OCI-LY3 (cell line): ENCODE measurements around the gene GALNTL6.

Experiments used
- EZH2phosphoT487 ChIP-seq: fragments of 200-600 bp; shearing (Covaris generic); IDR thresholded peaks from 2 replicates; pipeline ENCODE4 v1.6.1; 2018; ENCODE audit warnings: antibody characterized with exemption, mixed run types, low read depth
- TF ChIP-seq, protein P1 (sequence below): fragments of 200-600, 300-600 bp; sonication (generic); IDR thresholded peaks from 2 replicates; pipeline ENCODE4 v1.5.1; 2014; ENCODE audit warnings: antibody characterized with exemption, low read length, low read depth

DNA sequence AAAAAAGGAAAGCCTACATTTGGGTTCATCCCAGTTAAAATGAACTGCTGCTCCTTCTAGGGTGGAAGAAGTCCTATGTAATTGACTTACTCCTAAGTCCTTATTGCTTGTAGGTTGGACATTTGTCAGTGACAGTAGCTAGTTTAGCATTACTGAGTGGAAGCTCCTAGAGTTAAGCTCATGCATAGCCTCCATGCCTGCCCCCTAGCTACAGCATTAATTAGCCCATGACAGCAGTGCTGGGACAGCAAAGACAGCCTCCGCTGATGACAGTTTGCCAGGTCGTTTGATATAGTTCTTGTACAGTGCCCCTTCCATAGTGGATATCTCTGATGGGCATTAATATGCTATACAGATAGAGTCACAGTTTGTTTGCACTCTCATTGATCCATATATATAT is 18.7 kb upstream of the GALNTL6 start:
- TF ChIP-seq, protein P1, sequence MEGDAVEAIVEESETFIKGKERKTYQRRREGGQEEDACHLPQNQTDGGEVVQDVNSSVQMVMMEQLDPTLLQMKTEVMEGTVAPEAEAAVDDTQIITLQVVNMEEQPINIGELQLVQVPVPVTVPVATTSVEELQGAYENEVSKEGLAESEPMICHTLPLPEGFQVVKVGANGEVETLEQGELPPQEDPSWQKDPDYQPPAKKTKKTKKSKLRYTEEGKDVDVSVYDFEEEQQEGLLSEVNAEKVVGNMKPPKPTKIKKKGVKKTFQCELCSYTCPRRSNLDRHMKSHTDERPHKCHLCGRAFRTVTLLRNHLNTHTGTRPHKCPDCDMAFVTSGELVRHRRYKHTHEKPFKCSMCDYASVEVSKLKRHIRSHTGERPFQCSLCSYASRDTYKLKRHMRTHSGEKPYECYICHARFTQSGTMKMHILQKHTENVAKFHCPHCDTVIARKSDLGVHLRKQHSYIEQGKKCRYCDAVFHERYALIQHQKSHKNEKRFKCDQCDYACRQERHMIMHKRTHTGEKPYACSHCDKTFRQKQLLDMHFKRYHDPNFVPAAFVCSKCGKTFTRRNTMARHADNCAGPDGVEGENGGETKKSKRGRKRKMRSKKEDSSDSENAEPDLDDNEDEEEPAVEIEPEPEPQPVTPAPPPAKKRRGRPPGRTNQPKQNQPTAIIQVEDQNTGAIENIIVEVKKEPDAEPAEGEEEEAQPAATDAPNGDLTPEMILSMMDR, result no peak
- no peak for TF ChIP-seq EZH2phosphoT487
